DMS79 (cell line): Measurements from ENCODE around the gene COL1A1.
A peak's percentile ranks its signal among the peaks of the same experiment; 100 is the strongest.

Experiments
- DNase-seq: peaks from one replicate; lab custom pipeline; 2025; lab: John Stamatoyannopoulos, UW

The COL1A1 gene

DNA sequence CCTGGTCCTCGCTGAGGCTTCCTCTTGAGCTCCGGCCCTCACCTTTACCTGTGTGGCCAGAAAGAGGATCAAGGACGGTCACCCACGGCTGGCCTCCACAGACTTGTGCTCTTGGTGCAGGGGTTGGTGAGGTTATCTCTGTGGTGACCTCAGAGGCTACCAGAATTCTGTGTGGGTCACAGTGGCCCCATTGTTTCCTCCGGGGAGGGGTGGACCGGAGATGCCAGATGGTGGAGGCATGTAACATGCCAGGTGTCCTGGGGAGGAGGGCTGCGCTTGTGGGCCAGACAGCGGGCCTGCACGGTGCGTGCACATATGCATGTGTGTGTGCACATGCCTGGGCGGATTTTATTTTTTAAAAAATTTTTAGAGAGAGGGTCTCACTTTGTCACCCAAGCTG lies 29.3 kb downstream of the COL1A1 start:
- no peak for DNase-seq

DNA sequence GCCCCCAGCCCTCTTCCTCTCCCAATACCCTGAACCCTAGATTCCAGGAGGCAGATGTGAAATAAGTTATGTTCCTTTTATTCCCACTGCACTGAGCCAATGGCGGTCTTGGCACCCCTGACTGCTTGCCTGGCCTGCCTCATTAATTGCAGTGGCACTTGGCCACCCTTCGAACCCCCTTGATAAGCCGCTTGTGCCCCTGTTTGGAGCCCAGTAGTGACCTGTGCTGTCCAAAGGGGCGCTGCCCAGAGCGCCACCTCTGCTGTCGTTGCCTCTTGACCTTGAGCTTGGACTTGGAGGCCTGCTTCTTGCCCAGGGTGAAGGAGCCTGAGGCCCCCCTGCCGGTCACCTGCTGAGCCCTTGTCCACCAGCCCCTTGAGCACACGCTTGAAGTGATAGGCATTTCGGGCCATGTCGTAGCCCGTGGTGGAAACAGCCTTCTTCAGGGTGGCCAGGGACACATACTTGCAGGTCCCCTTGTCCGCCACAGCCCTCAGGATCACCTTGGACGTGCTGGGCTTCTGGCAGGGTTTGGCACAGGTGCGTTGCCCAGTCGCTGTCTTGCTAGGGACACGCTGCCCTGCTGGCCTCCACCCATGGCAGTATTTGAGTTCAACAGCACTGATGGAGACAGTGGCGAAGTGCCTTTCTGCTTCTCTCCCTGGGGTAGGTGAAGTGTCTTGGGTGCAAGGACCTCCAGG lies 29.9 kb downstream of the COL1A1 start:
- DNase-seq = no peak

DNA sequence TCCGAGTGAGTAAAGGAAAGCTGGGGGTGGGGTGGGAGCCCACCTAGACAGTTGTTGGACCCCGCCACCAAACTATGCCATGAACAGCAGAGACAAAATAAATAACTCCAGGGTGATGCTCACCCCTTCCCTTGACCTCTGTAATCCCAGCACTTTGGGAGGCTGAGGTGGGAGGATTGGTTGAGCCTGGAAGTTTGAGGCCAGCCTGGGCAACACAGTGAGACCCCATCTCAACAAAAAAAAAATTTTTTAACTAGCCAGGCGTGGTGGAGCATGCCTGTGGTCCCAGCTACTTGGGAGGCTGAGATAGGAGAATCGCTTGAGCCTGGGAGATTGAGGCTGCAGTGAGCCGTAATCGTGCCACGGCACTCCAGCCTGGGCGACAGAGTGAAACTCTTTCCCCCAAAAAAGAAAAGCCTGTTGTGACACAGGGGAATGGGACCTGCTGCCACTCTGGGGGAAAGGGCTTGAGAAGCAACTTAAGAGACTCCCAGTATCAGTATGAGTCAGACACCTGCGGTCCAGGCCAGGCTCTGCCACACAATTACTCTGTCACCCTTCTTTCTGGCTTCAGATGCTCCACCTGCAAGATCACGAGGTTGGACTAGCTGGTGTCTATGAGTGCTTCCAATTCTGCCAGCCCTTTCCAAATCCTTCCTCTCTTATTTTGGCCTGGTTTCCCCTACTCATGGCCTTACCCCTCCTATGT lies 30.6 kb downstream of the COL1A1 start:
- DNase-seq = no peak

DNA sequence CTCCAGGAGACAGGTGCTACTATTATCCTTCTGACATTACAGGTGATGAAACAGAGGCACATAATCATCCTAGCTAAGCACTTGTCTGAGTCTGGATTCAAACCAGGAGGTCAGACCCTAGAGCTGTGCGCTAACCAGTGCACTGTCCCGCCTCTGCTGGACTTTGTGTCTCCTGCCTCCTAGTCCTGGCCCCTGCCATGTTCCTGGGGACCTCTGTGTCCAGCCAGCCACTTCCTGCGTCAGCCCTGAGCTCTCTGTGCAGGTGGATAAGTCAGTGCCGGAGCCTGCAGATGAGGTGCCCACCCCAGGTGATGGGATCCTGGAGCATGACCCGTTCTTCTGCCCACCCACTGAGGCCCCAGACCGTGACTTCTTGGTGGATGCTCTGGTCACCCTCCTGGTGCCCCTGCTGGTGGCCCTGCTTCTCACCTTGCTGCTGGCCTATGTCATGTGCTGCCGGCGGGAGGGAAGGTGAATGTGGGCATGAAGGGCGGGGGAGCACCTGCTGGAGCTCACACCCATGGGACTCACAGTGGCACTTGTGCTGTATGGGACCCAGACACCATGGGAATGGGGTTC lies 31.5 kb downstream of the COL1A1 start:
- DNase-seq = no peak

DNA sequence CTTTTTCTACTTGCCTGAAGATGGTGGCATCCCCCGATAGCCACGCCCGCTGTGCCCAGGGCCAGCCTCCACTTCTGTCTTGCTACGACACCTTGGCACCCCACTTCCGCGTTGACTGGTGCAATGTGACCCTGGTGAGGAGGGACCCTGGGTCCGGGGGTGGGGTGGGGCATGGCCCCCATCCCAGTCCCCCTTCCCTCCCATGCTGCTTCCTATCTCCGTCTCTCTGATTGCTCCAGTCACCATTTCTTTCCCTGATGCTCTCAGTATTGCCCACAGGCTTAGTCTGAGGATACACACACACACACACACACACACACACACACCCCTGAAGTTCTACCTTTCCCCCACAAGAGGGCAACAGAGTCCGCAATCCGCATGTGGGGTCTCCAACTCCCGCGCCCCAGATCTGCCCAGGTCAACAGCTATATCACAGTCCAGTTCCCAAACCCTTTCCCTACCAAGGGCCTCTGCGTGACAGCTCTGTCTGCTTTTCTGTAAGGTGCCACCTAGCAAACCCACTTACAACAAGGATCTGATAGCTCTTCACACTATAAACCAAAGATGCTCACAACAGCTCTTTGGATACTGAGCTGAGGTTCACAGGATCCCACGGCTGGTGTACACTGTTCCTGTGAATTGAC lies 32.2 kb downstream of the COL1A1 start:
- peak; percentile 40 for DNase-seq

DNA sequence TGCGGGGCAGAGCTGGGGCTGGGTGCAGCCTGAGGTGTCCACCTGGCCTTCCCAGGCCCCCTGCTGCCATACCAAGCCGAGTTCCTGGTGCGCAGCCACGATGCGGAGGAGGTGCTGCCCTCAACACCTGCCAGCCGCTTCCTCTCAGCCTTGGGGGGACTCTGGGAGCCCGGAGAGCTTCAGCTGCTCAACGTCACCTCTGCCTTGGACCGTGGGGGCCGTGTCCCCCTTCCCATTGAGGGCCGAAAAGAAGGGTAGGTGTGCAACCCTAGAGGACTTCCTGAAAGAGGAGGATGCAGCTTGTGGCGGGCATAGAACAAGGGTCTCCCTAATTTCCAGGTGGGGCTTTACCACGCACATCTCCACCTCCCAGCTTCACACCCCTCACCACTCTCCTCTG lies 33.1 kb downstream of the COL1A1 start:
- no peak for DNase-seq

DNA sequence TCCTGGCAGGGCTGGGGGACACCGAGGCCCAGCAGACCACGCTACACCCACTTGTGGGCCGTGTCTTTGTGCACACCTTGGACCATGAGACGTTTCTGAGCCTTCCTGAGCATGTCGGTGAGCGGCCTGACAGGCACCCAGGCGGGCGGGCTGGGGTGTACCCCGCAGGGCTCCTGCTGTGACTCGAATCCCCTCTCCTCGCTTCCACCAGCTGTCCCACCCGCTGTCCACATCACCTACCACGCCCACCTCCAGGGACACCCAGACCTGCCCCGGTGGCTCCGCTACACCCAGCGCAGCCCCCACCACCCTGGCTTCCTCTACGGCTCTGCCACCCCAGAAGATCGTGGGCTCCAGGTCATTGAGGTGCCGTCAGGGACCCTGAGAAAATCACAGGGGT lies 34.1 kb downstream of the COL1A1 start:
- DNase-seq = no peak

DNA sequence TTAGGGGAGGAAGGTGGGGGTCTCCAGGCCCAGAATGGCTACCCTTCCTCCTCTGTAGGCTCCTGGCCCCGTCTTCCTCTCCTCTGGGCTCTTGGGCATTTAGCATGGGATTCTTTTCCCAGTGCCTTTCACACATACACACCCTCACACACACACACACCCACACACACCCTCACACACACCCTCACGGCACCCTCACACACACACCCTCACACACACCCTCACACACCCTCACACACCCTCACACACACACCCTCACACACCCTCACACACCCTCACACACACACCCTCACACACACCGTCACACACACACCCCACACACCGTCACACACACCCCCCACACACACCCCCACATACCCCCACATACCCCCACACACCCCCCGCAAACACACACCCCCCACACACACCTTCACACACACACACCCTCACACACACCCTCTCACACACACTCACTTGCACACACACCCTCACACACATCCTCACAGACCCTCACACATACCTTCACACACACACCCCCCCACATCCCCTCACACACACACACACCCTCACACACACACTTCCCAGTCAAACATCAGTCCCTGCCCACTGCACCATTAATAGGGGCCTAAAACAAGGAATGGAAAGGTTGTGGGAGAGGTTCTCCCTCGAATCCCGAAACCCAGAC lies 34.8 kb downstream of the COL1A1 start:
- DNase-seq = no peak

DNA sequence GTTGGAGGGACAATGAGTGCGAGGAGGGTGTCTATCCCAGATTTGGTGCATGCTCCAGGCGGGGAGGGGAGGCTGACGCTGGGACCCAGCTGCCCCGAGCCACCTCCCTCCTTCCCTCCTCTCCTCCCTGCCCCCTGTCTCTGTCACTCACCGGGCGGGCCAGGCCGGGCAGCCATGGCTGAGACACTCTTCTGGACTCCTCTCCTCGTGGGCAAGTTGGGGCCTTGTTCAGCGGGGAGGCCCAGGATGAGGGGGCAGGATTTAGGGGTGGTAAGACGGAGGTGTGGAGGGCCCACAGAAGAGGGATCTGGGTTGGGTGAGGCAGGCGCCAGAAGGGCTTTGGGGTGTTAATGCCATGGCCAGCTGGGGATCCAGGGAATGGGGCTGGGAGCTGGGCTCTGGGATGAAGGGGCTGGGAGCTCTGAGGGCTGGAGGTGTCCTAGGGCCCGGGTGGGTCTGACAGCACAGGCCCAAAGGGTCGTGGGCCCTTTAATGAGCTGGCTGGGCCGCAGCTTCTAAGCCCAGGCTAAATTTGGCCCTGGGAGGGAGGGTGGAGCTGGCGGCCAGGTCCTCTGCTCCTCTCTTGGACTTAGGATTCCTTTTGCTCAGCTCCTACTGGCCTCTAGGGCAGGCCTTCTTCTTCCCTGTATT lies 35.4 kb downstream of the COL1A1 start, which contains the start of gene SGCA:
Gene SGCA, plus strand, starts transcription at position 139 of the 651 bp plus-strand sequence. Its CDS starts 36 bp downstream, at position 175.
- DNase-seq = no peak

DNA sequence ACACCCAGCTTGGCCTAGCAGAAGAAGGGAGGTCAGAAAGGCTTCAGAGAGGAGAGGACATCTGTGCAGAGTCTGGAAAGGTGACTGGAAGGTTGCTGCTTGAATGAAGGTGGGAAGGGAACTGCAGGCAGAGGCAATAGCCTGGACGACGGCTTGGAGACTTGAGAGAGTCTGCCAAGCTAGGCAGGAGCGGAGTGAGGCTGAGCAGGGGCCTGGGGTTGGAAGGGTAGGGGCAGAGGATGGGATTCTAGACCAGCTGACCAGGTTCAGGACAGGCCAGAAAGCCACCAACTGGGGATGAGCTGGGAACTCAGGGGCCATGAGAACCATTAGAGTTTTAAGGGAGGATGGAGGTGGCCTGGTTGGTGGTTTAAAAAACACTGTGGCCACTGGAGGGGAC lies 36.0 kb downstream of the COL1A1 start:
- DNase-seq = no peak

DNA sequence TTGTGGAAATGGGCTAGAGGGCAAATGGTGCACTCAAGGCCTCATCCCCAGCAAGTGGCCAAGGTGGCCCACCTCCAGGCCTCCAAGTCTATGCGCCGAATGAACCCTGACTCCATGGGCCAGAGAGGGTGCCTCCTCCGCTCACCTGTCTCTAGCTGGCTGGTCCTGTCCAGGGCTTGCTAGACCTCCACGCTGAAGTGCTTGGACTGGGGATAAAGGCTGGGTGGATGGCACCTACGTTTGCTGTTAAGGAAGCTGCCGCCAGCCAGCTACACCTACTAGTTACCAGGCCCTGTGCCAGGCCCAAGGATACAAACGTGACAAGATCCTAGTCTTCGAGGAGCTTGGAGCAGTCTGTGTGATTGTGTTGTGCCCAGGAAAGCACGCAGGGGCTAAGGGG lies 36.4 kb downstream of the COL1A1 start:
- DNase-seq = no peak

DNA sequence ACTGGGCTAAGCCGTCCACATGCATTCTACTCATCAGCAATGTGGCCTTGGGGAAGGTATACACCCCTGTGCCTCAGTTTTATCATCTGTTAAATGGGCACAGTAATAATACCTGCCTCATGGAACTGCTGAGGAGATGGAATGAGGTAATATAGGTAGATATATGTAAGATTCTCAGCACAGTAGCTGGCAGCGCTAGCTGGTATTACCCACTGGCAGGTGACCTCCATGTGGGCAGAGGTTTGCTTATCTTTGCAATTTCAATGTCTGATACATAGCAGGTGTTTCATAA lies 36.8 kb downstream of the COL1A1 start:
- no peak for DNase-seq

DNA sequence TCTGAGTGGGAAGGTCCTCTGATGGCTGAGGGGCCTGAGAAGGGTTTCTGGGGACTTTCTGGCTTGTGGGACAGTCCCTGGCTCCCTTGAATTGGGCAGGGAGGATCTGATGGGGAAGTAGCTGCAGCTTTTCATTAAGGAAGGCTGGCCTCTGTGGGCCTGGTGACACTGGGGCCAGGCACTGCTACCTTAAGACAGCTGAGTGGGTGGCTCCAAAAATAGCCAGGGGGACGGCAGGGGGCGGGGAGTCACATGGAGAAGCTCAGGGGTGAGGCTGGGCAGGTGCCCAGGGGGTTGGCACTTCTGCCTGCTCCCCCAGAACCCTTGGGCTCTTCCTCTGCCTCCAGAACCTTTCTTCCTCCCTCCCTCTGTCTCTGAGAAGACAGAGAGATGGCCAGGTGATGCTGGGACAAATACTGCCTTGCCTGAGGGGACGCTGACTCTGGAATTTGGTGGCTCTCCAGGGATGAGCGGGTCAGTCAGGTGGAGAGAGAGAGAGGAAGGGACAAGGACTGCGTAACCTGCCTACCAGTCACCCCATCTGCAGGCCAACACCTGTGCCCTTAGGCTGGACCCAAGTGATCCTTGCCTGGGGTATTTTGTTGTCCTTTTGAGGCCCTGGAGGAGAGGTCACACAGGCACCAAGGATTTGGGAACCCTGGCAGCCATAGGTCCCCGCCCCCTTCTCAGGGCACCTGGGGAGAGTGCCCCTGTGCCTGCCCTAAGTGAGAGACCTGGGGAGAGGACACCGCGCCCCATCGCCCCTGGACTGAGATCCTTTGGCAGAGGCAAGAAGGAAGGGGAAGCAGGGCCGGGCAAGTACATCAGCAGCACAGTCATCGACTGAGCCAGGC lies 37.4 kb downstream of the COL1A1 start:
- no peak for DNase-seq

DNA sequence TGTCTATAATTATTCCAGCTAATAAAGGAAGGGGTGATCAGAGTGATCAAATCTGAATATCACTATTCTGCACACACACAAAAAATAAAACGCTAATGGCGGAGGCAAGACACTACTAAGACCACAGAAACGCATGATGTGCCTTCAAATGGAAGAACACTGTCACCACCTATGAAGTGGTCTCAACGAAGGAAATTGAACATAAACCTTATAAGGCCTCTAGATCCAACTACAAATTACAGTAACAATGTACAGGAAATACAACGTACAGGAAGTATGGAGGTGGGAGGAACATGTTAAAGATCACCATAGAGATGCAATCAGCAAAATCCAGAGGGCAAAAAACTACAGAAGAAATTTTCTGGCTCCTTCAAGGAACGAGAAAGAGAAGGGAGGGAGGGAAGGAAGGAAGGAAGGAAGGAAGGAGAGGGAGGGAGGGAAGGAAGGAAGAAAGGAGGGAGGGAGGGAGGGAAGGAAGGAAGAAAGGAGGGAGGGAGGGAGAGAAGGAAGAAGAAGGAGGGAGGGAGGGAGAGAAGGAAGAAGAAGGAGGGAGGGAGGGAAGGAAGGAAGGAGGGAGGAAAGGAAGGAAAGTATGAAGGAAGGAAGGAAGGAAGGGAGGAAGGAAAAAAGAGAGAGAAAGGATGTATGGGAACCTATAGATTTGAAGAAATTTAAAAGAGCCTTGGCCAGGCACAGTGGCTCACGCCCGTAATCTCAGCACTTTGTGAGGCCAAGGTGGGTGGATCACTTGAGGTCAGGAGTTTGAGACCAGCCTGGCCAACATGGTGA lies 38.8 kb downstream of the COL1A1 start:
- no peak for DNase-seq

DNA sequence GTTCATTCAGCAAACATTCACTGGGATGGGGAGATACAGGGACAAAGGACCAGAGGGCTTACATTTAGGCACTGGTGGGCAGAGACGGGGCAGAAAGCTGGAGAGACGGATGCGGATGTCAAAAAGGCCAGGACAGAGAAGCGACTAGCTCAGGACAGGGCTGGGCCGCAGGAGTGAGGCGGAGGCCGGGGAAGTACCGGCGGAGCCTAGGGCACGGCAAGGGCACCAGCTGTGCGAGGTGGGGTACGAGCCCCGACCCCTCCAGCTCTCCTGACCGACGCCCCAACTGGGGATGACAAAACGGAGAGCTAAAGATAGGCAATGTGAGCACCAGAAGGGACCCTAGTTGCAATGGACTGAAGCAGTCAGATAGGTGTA lies 39.5 kb downstream of the COL1A1 start:
- no peak for DNase-seq

DNA sequence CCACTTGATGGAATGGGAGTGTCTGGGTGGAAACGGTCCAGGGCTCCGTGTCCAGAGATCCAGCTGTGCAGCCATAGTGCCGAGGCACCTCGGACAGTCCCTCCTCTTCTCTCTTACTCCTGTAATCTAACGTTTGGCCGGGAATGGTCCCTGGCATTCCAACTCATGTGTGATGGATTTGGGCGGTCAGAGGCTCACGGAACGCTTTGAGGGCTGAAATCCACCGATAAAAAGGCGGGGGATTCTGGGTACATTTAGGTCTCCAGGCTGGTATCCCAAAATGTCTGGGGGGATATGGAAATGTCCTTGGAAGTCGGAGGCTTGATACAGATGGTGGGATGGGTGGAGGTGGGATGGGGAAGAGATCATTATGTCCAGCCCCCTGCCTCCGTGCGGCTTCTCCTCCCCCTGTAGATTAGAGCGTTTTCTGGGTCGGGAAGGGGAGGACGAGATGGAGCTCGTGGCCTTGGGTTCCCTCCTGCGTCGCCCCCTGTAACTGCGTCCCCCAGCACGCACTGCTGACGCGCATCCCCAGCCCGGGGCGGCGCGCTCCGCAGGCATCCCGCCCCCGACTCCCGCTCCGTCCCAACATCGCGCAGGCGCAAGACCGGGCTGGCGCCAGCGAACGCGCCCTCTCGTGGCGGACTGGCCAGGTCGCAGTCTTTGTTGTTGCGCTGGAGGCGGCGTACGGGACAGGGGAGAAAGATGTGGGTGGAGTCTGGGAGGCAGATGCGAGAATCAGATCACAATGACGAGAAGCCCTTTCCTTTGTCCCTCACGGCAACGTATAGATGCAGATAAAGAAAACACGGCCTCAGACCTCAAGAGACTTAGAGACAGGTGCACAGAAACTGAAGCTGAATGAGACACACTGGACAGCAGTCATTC lies 40.2 kb downstream of the COL1A1 start:
- peak; percentile 90 for DNase-seq

DNA sequence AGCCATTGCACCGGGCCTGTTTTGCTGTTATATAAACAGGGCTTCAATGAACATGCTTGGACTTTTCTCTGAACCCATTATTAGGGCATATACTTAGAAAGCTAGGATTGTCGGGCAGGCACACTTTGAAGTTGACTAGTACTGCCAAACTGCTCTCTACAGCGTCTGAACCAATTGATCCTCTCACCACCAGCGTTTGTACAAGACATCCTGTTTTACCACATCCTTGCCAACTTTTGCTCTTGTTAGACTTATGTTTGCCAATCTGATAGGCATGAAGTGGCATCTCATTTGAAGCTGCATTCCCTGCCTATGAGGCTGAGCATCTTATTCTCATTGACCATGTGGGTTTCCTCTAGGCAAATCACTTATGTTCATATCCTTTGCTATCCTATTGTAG lies 43.5 kb downstream of the COL1A1 start:
- no peak for DNase-seq

DNA sequence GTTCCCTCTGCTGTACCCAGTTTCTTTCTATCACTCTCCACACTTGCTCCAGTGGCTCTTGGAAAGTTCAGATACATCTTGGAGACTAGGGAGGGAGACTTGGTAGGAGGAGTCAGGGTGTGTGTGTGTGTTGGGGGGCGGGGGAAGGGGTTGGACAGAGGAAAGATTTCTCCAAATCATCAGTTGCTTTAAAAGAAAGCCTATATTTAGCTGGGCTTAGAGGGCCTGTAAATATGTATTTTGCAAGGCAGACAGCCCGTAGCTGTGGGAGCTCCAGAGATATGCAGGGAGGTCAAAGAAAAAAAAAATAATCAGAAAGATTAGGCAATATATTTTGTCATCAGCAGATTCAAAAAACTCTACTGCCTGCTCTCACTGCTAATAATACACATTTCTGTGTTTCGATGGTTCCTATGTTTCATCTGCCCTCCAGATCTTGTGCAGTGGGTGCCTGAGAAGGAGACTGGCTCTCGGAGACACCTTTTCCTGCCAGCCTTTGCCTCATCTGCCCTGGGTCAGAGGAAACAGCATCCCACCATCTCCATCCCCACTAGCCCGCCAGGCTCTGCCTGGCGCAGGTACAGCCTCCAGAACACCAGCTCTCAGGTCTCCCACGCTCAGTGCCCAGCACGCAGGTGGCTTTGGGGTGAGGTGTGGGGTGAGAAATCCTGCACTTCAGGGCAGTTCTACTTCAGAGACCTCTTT lies 46.2 kb downstream of the COL1A1 start:
- DNase-seq = no peak

DNA sequence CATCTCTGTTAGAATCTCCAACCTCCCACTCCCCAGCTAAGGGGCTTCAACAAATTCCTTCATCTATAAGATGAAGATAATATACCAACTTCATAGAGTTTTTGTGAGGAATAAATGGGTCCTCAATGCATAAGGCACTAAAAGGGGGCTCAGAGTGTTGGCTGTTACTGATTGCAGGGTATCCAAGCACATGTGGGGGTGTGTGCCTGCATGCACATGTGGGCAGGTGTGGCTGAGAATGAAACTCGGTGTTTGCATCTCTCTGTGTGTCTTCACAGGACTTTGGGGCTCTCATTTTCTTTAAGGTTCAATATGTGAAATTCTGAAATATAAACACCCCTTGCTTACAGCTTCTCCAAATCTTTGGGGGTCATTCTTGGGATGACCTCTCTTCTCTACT lies 46.8 kb downstream of the COL1A1 start:
- DNase-seq = no peak
